HUDEP-2 (cell line): ENCODE results near the gene NPFFR2.
"Not testable (repeated sequence)": the region's sequence is repeated elsewhere in the genome, so short reads cannot be mapped to it uniquely, and the experiment has no call there.

Experiments
- DNase-seq, 76 experiments: peaks; one replicate each; lab custom pipeline; 2025; ENCODE audit not compliant: unreplicated experiment in 76 of 76; lab: John Stamatoyannopoulos, UW

The NPFFR2 gene

GRCh38 chr4:72110886-72111285 lies 79.1 kb downstream of the NPFFR2 start:
- DNase-seq = no peak

GRCh38 chr4:72111863-72112262 lies 80.1 kb downstream of the NPFFR2 start:
- DNase-seq = peak in 2 of 76 experiments; percentile 5 to 15

- DNase-seq = peak in 11 of 76 experiments; percentile 1 to 45 (median 11)
Observed at GRCh38 chr4:72112514-72113156, 80.8 kb downstream of the NPFFR2 start.

GRCh38 chr4:72118017-72118416 lies 86.2 kb downstream of the NPFFR2 start:
- no peak for DNase-seq

- DNase-seq = no peak
Observed at GRCh38 chr4:72119946-72120345, 88.1 kb downstream of the NPFFR2 start.

GRCh38 chr4:72128741-72129140 lies 96.9 kb downstream of the NPFFR2 start:
- no peak for DNase-seq

GRCh38 chr4:72136429-72136828 lies 104.6 kb downstream of the NPFFR2 start:
- no peak for DNase-seq

GRCh38 chr4:72139997-72140396 lies 108.2 kb downstream of the NPFFR2 start:
- DNase-seq = not testable (repeated sequence)

- DNase-seq = no peak
Observed at GRCh38 chr4:72144241-72144640, 112.4 kb downstream of the NPFFR2 start.

GRCh38 chr4:72152731-72153130 lies 120.9 kb downstream of the NPFFR2 start:
- DNase-seq = no peak

GRCh38 chr4:72153634-72154033 lies 121.8 kb downstream of the NPFFR2 start:
- not testable (repeated sequence) for DNase-seq

- DNase-seq = not testable (repeated sequence)
Observed at GRCh38 chr4:72169285-72169684, 137.5 kb downstream of the NPFFR2 start.

- DNase-seq = no peak
Observed at GRCh38 chr4:72169861-72170260, 138.1 kb downstream of the NPFFR2 start.

- DNase-seq = no peak
Observed at GRCh38 chr4:72171761-72172160, 140.0 kb downstream of the NPFFR2 start.

- DNase-seq = no peak
Observed at GRCh38 chr4:72179342-72179741, 147.5 kb downstream of the NPFFR2 start.

- no peak for DNase-seq
Observed at GRCh38 chr4:72186714-72187113, 154.9 kb downstream of the NPFFR2 start.

- DNase-seq = no peak
Observed at GRCh38 chr4:72194046-72194445, 162.2 kb downstream of the NPFFR2 start.

- DNase-seq = no peak
Observed at GRCh38 chr4:72194453-72194852, 162.7 kb downstream of the NPFFR2 start.
